Measurements from ENCODE around the gene TMEM201. TPM values are rescaled to one million over a fixed set of nuclear protein-coding genes. Genes with fewer than 3 reads are reported as not detected.

The TMEM201 gene
- total and polyA plus RNA-seq, 2 donors from 2014 or later = 9.1 to 13.2 TPM

DNA sequence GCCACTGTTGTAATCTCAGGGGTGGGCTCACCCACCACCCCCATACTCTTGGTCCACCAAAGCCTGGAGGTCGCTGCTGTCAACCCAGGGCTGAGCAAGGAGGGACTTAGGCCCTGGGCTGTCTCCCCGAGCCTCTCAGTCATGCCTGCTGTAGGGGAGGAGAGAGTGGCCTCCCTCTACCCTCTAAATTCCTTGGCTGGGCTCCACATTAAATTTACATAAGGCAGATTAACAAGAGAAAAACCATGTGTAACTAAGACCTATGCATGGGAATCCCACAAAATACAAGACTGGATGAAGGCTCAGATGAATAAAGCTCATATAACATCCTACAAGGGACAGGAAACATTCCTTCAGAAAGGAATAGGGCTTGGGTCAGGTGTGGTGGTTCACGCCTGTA is 61.1 kb downstream of the TMEM201 start:
- Histone ChIP-seq H3K27me3 (ENCODE audit: control insufficient read depth, insufficient read depth, low read length) (peaks cover 7% of the 10 kb centered on the region), H3K4me1 (ENCODE audit: control insufficient read depth in 2 of 3, insufficient read depth in 2 of 3, low read depth in 1 of 3, low read length in 3 of 3) (peaks cover 0 to 4% (median 0%) of the 10 kb centered on the region in 3 donors), H3K4me3 (ENCODE audit: low read length in 3 of 3) (no peak overlapping the region), H3K27ac (ENCODE audit: low read depth in 2 of 2, low read length in 2 of 2) (no peak overlapping the region), H3K9me3 (ENCODE audit: control insufficient read depth in 2 of 3, insufficient read depth in 1 of 3, low read length in 3 of 3) (no peaks in the 10 kb centered on the region), H3K9ac (ENCODE audit: low read length in 3 of 3) (no peak overlapping the region), H3K36me3 (ENCODE audit: control insufficient read depth in 2 of 3, insufficient read depth in 3 of 3, low read length in 3 of 3) (no peaks in the 10 kb centered on the region)
- FAIRE-seq (no peak), DNase-seq (peak in 1 of 5 donors; percentile 54)
- TF ChIP-seq, protein P1, sequence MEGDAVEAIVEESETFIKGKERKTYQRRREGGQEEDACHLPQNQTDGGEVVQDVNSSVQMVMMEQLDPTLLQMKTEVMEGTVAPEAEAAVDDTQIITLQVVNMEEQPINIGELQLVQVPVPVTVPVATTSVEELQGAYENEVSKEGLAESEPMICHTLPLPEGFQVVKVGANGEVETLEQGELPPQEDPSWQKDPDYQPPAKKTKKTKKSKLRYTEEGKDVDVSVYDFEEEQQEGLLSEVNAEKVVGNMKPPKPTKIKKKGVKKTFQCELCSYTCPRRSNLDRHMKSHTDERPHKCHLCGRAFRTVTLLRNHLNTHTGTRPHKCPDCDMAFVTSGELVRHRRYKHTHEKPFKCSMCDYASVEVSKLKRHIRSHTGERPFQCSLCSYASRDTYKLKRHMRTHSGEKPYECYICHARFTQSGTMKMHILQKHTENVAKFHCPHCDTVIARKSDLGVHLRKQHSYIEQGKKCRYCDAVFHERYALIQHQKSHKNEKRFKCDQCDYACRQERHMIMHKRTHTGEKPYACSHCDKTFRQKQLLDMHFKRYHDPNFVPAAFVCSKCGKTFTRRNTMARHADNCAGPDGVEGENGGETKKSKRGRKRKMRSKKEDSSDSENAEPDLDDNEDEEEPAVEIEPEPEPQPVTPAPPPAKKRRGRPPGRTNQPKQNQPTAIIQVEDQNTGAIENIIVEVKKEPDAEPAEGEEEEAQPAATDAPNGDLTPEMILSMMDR (IDR thresholded peaks at IDR 0.05; ENCODE audit: borderline replicate concordance, extremely low read depth, insufficient read depth) = no peak
- intact Hi-C loops (cut with DNase I) = no loop called here

DNA sequence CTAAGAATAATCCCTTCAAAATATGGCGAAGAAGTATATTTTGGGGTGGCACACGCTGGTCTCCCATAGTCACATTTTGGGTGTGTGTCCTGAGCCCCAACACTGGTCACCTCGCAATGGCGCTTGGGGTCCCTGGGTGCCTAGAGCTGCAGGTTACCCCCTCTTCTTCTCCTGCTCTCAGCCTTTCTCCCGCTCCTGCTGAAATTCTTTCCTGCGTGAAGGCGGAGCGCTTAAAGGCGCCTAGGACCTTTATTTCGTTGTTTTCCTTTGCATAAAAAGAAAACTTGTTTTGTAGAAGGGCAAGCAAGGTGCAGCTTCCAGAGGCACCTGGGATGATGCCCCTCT is 62.5 kb downstream of the TMEM201 start:
- TF ChIP-seq, protein P1 (IDR thresholded peaks at IDR 0.05; ENCODE audit: borderline replicate concordance, extremely low read depth, insufficient read depth) = no peak
- FAIRE-seq (no peak), DNase-seq (no peak)
- no peak overlapping the region for H3K9ac ChIP-seq (ENCODE audit: low read length in 3 of 3)
- intact Hi-C loops (cut with DNase I) = no loop called here
- H3K27ac ChIP-seq (ENCODE audit: low read depth in 2 of 2, low read length in 2 of 2) = no peak overlapping the region
- H3K36me3 ChIP-seq (ENCODE audit: control insufficient read depth in 2 of 3, insufficient read depth in 3 of 3, low read length in 3 of 3) = no peaks in the 10 kb centered on the region
- no peak overlapping the region for H3K4me3 ChIP-seq (ENCODE audit: low read length in 3 of 3)
- H3K4me1 ChIP-seq (ENCODE audit: control insufficient read depth in 2 of 3, insufficient read depth in 2 of 3, low read depth in 1 of 3, low read length in 3 of 3) = peaks cover 0 to 4% (median 0%) of the 10 kb centered on the region in 3 donors
- H3K9me3 ChIP-seq (ENCODE audit: control insufficient read depth in 2 of 3, insufficient read depth in 1 of 3, low read length in 3 of 3) = no peaks in the 10 kb centered on the region
- peaks cover 7% of the 10 kb centered on the region for H3K27me3 ChIP-seq (ENCODE audit: control insufficient read depth, insufficient read depth, low read length)

DNA sequence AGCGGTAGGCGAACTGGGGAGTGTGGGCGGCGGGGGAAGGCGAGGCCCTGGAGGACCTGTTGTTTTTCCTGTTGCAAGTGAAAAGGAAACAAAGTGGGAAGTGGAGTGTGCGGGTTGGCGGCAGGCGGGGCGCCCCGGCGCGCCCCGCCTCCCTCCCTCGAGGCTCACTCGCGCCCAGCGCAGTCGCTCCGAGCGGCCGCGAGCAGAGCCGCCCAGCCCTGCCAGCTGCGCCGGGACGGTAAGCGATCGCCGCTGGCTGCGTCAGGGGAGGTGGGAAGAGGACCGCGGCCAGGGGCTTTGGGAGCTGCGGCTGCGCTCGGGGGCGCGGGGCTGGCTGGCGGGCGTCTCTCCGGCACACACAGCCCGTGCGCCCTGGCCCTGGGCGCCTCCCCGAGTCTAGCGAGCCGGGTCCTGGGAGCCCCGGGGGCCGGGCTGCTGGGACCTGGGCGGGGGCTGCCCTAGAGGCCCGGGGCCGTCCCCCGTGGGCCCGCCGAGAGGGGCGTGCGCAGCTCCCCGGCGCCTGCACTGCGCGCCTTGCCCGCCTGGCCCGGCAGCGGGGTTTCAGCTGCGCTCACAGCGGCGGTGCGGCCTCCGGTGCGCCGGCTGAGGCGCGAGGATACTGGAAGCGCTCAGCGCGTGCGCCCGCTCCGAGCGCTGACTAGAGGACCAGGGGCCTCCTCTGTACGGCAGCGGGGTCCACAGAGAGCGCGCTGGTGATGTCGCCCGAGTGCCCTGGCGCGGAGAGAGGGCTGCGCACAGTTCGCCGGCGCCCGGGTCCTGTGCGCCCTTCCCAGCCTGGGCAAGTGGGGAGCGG is 63.1 kb downstream of the TMEM201 start, which contains the start of gene PIK3CD:
Gene PIK3CD, plus strand, starts transcription at position 167 of the 814 bp plus-strand sequence. CDS start 58,725 bp downstream, outside the sequence.
- Histone ChIP-seq H3K27me3 (ENCODE audit: control insufficient read depth, insufficient read depth, low read length) (peaks cover 7% of the 10 kb centered on the region), H3K9ac (ENCODE audit: low read length in 3 of 3) (no peak within 1 kb of the TSS), H3K4me3 (ENCODE audit: low read length in 3 of 3) (no peak within 1 kb of the TSS), H3K9me3 (ENCODE audit: control insufficient read depth in 2 of 3, insufficient read depth in 1 of 3, low read length in 3 of 3) (no peaks in the 10 kb centered on the region), H3K36me3 (ENCODE audit: control insufficient read depth in 2 of 3, insufficient read depth in 3 of 3, low read length in 3 of 3) (no peaks in the 10 kb centered on the region), H3K4me1 (ENCODE audit: control insufficient read depth in 2 of 3, insufficient read depth in 2 of 3, low read depth in 1 of 3, low read length in 3 of 3) (peaks cover 0 to 4% (median 0%) of the 10 kb centered on the region in 3 donors), H3K27ac (ENCODE audit: low read depth in 2 of 2, low read length in 2 of 2) (no peak within 1 kb of the TSS)
- DNase-seq (peak in 3 of 5 donors; percentile 62 to 80 (median 68)), FAIRE-seq (no peak)
- intact Hi-C loops (cut with DNase I) = no loop called here
- TF ChIP-seq, protein P1 (IDR thresholded peaks at IDR 0.05; ENCODE audit: borderline replicate concordance, extremely low read depth, insufficient read depth) = no peak
